NCI-H1105 (cell line): Measurements from ENCODE around the gene ANKRD17.

Experiments
- DNase-seq: peaks from one replicate; lab custom pipeline; 2025; lab: John Stamatoyannopoulos, UW

The ANKRD17 gene

DNA sequence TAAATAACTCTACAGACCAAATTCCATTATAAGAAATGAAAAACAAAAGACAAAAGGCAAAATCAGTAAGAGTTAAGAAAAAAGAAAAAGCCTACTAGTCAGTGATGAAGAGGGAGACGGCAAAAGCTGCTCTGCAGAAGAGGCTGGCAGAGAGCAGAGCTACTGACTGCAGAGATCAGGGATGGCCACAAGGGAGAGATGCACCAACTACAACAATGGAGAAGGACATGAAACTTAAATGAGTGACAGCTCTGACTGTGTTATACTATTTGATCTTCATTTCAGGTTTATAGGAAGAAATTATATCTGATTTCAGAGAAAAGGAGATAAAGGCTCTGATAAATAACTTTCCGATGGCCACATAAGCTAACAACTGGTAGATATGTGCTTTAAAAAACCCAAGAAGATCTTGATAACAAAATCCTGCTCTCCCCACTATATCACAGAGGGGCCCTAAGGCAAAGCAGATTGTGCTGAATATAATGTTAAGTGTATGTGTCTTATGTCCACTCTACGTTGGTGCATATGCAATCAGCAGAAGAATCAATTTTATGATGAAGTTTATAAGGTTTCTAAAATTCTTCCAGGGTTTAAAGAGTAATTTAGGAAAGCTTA, 130.7 kb downstream of the ANKRD17 start:
- DNase-seq = no peak

DNA sequence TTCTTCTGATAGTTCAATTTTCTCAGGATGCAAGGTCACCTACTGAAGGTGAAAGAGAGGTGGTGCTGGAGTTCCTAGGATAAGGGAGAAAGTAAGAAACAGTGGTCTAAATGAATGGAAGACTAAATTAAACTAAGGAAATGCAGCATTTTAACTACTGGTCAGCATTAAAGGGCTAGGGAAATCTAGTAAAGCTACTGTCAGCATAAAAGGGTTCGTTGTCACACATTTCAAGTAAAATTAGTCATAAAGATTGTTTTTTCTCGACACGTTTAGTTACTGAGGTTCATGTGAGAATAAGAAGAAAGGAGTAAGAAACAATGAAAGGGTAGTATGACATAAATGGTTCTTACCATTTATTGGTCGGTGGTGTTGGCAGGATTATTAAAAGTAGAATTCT, 149.1 kb downstream of the ANKRD17 start:
- DNase-seq = no peak

DNA sequence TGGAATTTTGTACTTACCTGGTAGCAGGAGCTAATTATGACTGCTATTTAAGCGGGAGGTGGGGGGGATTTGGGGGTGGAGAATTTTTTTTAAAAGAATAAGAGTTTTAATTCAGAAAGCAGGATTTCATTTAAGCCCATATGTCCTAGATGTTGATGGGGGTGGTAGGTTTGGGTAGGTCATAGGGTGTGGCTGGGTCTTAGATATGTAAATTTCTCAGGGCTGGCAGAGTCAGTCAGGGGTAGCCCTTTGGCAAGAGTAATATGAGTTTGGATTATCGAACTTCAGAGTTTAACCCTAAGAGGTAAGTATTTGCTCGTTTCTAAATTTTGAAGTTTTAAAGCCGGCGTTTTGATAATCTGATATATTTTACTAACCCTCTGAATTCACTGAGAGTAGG, 153.9 kb downstream of the ANKRD17 start:
- DNase-seq = no peak

DNA sequence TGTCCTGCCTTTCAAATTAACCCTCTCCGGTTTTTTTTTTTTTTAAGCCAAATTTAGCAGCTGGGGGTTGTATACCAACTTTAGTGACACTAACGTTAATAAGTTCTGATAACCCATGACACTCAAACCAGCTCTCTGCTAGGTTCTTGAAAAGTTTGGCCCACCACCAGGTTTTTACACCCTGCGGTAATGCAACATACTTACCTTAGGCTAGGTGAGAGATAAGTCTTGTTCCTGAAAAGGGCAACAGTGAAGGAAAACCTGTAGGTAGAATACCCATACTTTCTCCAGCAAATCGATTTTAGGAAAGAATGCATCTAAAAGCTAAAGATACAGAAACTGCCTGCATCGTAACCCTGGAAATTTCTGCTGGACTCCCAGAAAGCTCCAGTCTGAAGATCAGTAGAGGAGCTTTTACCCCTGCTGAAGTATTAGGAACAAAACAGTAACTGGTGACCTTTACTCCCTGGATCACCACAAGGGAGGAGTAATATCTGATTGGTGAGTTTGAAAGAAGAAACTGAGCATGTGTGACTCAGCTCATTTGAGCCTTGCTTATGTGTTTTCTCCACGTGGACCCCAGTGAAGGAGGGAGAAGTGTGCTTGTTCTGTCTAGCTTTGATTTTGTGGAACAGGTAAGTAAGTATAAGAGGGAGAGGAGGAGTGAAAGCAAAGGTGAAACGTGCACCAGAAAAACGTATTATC, 154.6 kb downstream of the ANKRD17 start:
- DNase-seq = no peak

DNA sequence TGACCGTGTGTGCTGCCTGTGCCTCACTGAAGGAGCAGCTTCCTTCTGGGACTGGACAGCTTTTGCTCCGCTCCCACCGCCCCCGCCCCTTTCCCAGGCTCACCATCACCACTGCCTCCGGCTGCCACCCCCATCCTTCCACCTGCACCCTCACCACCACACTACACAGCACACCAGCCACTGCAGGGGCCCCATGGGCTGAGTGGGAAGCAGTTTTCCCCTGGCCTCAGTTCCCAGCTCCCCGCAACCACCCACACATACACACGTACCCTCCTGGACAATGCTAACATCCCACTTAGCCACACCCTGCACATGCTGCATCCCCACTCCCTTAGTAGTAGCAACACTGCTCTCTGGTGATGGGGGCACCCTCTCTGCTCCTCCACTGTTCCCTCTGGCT, 159.5 kb downstream of the ANKRD17 start:
- DNase-seq = no peak

DNA sequence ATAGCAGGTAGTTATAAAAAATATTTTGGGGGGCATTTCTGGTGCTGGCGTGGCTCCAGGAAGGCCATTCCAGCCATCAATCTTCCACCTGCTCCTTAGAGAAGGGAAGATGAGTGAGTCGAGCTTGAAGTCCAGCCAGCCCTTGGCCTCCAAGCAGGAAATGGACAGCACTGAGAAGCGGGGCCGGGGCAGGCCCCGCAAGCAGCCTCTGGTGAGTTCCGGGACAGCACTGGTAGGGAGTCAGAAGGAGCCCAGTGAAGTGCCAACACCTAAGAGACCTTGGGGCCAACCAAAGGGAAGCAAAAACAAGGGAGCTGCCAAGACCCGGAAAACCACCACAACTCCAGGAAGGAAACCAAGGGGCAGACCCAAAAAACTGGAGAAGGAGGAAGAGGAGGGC, 159.9 kb downstream of the ANKRD17 start:
- no peak for DNase-seq

DNA sequence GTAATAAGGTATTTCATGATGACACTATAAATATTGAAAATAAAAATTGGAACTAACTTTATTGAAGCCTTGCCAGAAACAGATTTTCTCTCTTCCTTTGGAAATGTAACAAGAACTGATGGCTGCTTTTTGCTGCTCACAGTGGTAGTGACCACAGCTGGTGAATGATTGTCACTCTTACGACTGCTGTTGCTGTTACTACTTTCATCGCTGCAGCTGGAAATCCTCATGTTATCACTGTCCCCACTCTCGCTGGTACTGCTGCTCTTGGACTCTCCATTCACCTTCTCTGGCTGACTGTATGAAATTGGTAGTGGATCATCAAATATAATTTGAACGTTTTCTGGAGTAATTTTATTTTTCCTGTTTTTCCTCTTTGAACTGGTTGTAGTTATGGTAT, 160.6 kb downstream of the ANKRD17 start:
- no peak for DNase-seq

DNA sequence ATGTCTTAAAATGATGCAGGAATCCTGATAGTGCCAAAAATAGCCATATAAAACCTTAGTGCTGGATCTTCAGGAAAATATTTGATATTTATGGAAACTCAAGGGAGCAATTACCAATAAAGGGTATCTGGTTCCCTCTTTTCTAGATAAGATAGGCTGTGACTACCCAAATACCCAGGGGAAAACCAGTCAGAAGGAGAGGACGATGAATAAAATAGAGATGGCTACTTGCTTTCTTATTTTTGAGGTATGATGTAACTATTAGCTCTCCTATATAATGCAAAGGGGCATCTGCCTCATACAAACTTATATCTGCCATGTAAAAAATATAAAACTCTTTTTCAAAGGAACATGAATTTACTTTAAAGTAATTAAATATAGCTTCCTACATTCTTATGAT, 165.7 kb downstream of the ANKRD17 start:
- no peak for DNase-seq

DNA sequence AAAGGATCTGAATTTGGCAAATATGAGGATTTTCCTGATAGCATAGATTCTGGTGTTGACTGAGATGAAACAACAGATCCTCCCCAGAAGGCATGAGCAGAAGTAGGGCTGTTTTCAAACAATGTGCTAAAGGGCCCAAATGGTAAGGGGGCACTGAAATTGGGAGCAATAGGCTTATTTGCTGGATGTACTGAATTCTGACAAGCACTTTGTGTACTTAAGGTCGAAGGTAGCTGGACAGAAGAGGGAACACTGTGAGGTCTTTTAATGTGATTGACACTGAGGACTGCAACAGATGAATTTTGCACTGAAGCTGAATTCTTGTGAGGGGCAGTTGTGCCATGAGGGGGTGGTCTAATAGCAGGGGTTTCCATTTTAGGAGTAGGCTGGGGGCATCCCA, 167.9 kb downstream of the ANKRD17 start:
- DNase-seq = no peak

DNA sequence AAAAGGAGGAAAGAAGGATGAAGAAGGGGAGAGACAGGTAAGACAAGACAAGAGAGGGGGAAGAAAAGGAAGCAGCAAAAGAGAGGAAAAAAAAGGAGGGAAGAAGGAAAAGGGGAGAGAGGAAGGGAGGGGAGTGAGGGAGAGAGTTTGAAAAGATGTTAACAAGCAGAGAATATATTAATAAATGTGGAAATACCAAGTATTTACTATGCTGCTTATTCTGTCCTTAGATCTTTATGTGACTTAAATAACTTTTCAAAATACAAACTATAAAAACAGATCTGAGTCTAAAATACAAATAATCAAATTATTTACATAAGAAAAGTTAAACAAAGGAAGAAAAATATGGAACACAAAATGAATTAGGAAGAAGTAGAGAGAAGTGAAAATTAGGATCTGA, 170.7 kb downstream of the ANKRD17 start:
- no peak for DNase-seq

DNA sequence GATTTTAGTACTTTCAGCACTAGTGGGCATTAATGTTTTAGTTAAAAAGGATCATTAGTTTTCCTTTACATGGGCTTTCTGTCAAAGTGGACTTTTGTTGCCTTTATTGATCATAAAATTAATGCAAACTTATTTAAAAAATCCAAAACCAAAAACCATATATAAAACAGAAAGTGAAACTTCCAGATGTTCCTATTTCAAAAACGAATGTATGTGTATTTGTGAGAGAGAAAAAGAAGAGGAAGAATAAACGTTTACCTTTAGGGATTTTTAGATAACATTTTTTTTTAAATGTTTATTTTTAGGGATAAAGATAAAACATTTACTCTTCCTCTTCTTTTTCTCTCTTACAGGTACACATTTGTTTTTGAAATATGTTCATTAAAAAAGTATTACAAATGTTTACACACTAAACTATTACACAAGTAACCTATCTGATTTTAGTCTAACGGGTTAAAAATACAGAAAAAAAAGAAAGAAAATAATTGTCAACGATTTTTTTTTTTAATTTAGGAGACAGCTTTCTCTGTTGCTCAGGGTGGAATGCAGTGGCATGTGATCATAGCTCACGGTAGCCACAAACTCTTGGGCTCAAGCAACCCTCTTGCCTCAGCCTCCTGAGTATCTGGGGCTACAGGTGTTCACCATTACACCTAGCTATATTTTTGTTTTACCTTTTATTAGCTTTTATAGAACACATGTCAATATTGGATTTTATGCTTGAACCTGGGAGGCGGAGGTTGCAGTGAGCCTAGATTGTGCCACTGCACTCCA, 172.3 kb downstream of the ANKRD17 start:
- no peak for DNase-seq

DNA sequence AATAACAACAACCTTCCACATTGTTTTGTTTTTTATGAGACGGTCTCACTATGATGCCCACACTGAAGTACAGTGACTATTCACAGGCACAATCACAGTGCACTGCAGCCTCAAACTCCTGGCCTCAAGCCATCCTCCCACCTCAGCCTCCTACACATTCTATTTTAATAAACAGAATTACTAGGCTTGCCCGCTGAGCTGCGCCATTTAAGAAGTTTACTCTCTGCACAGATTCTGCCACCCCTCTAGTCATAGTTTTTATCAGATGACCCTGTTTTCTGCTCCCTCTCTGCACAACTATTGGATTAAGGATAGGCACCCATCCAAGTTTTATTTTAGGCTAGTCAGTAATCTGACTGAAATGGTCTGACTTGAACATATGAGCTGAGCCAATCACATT, 177.8 kb downstream of the ANKRD17 start:
- DNase-seq = no peak

DNA sequence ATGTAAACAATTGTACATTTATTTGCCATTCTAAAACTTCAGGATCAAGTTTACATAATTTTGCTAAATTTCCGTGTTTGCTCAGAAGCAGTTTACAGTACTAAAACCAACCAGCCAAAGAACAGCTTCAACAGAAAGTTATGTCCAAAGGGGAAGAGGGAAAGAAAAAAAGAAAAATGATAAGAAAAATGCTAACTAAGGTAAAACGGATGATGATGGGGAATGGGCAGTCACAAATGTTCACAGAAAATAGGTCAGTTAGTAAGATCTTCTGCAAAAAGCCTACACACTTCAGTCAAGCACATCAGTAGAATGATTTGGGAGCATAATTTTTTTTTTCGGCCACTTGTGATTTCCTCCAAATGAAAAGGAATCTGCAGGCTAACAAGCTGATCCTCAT, 182.8 kb downstream of the ANKRD17 start:
- no peak for DNase-seq

DNA sequence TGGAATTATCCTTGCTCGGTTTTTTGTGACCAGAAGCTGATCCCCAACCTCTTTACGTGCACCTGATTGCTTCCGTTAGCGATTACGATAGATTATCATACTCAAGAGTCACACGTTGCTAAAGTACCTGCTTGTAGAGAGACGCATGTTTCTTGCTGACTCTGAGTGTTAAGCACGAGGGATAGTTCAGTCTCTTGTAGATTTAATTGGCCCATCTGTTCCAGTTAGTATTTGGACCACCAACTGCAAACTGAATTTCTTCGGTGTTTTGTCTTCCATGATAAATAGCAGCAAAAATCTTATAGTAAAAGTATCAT, 188.6 kb downstream of the ANKRD17 start:
- DNase-seq = peak; percentile 23

DNA sequence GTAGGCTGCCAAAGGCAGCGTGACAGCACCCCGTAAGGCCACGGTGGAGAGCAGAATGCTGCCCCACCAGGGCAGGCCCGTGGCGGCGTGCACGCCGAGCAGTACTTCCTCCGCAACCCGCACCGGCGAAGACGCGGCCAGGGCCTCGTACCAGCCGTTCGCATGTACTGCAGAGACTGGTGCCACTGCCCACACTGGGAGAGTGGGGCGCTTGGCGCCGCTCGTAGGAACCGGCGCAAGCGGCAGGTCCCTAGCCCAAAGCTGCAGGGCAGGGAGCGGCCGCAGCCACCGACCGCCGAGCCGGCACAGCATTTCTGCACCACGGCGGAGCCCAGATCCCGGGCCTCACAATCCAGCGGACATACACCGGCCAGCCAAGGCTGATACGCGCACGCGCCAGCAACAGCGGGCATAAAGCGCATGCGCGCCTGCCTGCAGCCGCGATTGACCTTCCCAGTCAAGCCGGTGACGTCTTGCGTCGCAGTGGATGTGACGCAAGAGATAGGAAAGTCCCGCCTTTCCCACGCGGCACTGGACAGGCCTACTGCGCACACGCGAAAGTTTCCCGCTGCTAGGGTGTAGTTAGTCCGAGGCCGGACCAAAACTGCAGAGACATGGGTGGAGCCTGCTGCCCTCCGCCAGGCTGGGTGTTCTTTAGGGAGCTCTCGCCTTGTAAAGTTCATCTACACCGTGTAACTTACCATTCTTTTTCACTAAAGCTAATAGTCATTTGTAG, 189.1 kb downstream of the ANKRD17 start, which contains the start of gene COX18:
TSS of gene COX18 (minus strand) at position 379 of the 736 bp plus-strand sequence. CDS start at position 312, 67 bp downstream.
- peak; percentile 91 for DNase-seq

DNA sequence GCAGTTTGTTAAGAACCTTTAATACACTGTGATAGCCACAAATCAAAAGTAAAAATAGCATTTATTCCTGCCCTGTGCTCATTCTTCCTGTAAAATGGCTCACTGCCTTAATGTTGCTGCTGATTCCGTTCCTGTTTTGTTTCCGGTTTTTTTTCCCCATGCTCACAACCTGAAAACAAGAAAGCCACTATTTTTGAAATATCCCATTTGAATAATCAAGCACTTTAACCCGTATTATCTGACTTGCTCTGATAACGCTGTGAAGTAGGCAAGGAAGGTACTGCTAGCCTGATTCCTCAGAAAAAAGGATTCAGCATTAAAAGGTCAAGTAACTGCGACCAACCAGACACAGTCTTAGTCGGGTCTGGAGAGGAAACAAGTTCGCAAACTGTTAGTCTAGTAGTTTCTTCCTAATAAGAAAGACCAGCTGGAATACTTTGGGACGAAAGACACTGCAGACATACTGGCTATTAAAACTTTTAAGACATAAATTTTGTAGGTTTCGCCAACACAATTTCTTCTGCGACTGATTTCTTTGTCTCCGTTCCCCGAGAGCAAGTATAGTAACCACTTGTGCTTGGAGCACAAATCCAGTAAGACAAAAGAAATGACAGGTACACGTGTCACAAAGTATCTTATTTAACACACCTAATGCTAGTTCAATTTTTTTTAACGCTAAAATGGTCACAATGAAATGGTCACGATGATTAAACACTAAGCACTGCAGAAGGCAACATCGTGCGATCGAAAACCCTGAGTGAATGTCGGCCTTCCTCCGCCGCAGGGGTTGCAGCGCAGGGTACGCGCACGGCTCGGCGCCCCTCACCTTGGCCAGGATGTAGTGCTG, 189.9 kb downstream of the ANKRD17 start:
- peak; percentile 18 for DNase-seq

DNA sequence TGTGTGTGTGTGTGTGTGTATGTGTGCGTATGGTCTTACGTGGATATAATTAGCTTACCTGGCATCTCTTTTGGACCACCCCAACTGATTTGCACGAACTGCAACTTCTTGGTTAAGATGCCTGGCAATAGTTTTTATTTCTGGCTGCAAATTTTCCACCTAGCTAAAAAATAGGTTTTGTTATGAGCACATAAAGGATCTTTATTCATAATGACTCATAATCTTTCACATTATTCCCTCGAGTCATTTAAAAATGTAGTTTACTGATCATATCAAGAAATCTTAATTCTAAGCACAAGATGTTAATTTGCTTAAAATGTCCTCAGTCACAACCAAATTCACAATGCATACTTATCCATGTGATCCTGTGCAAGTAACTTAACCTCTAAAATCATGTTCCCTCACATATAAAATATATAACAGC, 190.6 kb downstream of the ANKRD17 start:
- DNase-seq = no peak

DNA sequence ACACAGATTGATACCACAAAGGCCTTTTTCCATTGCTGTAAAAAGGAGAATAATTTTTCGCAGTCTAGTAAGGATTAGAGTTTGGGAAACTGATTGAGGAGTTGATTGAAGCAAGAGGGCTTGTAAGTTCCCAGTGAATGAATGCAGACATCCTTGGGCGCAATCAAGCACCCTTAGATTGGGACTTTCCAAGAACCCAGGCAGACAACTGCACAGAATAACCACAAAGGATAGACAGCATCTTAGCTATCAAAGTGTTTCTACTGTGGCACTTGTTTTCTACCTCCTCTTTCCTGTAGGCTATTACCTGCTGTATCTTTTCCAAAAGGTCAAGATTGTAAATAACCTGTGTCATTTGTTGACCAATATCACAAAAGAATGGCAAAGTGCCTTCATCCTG, 191.7 kb downstream of the ANKRD17 start:
- no peak for DNase-seq

DNA sequence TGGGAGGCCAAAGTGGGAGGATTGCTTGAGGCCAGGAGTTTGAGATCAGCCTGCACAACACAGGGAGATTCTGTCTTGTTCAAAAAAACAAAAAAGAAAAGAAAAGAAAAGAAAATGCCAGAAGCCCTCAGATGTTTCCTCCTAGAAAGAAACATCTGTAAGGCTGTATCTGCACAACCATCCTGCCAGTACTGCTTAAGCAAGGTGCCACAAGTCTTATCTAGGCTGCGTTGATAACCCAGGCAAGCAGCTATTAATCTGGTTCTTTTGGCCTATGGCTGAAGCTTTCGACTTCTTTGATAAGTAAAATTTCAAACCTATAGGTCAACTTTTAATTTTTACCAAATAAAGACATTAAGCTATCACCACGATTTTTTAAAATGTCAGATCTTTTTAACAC, 192.2 kb downstream of the ANKRD17 start:
- no peak for DNase-seq

DNA sequence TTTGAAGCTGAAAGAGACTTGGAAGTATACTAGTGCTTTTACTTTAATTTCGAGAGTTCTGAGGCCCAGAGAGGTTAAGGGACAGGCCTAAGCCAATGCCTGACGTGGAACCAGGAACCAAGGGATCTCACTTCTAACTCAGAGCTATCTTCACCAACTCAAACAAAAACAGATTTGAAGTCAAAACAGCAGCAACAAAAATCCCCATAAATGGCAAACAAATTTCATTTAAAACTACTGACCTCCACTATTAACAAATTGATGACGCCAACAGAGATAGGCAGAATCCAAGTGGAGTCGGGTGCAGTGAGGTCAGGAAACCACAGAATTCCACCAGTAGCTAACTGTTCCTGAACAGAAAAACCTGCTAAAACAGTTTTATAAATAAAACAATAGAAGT, 194.1 kb downstream of the ANKRD17 start:
- DNase-seq = no peak

DNA sequence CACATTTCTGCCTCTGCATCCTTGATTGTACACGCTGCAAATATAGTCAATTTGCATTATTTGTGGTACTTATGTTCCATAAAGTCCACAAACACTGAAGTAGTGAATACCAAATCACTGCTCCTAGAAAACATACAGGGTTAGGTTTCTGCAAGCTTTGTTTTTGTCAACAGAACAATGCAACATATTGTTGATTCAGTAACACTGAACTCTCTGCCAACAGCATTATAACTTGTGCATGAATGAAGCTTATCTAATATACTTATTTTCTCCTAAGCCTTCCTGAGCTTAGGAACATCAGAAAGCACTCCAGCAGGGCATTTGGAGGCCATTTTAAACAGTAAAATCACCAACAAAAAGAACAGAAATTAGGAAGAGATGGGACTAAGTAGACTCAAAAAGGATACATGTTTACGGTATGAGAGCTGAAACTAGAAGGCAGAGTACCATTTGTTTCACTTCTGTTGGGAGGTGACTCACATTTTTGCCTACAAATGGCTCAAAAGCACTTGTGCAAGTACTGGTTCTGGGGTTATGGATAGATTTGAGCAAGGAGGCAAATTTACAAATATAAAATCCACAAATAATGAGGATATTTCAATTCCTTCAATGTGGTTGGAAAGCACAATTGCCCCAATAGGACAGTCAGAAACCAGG, 203.2 kb downstream of the ANKRD17 start:
- no peak for DNase-seq
